Prostate gland (tissue), 2 donors: ENCODE data around the gene HMOX1. TPM values are rescaled to one million over a fixed set of nuclear protein-coding genes. Genes with fewer than 3 reads are reported as not detected.

ENCODE experiments used
- DNase-seq: peaks from one replicate; pipeline ENCODE4 v3.0.0-alpha.2; 2019; ENCODE audit warnings: low spot score
- H3K27ac ChIP-seq, 2 donors: fragments of 200-600 bp; sonication (generic); 2 replicates each; pipeline ENCODE4 v1.5.1; 2017 to 2019
- H3K27me3 ChIP-seq: fragments of 200-600 bp; sonication (generic); replicated peaks from 2 replicates; pipeline ENCODE4 v1.5.1; 2019; ENCODE audit not compliant: insufficient read depth
- H3K36me3 ChIP-seq, 2 donors: fragments of 200-600 bp; sonication (generic); 1 replicate in 1 of 2; 2 replicates in 1 of 2; pipeline versions ENCODE4 v1.5.1 to v1.8.1; 2017 to 2019
- H3K4me1 ChIP-seq: fragments of 200-600 bp; sonication (generic); replicated peaks from 2 replicates; pipeline ENCODE4 v1.5.1; 2019
- H3K4me3 ChIP-seq, 2 donors: fragments of 200-600 bp; sonication (generic); 2 replicates each; pipeline ENCODE4 v1.5.1; 2017 to 2019
- H3K9me3 ChIP-seq: fragments of 200-600 bp; sonication (generic); 2 replicates; pipeline ENCODE4 v1.5.1; 2017
- CTCF ChIP-seq, 4 experiments: fragments of 200-600 bp in 2 of 4; fragments of 450-650 bp in 2 of 4; sonication (generic) in 2 of 4; IDR thresholded peaks; 1 replicate in 3 of 4; 2 replicates in 1 of 4; pipeline ENCODE4 v1.5.1; 2016 to 2019; ENCODE audit warnings: antibody characterized with exemption in 4 of 4, mild to moderate bottlenecking in 2 of 4, moderate library complexity in 2 of 4
- POLR2A ChIP-seq: fragments of 450-650 bp; IDR thresholded peaks from one replicate; pipeline ENCODE4 v1.6.1; 2016; ENCODE audit warnings: antibody characterized with exemption, mild to moderate bottlenecking
- POLR2AphosphoS5 ChIP-seq: sonication (generic); formaldehyde crosslinking; IDR thresholded peaks from one replicate; pipeline ENCODE4 v1.6.1; 2017; ENCODE audit warnings: antibody characterized with exemption
- WGBS: methylation state at CpG from one replicate; pipeline ENCODE4 v1.1.5; 2018; 5-methylcytosine and 5-hydroxymethylcytosine counted together
- intact Hi-C: fragments of 100-400 bp; cut with DNase I; formaldehyde crosslinking; loops from one replicate; pipeline ENCODE4 v1.14.2; 2022
- total RNA-seq, 2 donors: library from RNA; depleted of rRNA; stranded (reverse); fragments of >200 nt; gene quantifications; one replicate each; pipeline ENCODE4 v1.1.0, GENCODE V29; 2016

The HMOX1 gene
- total RNA-seq, 2 donors from 2014 or later = 3.5 to 31.5 TPM

GRCh38 chr22:35400501-35400790, 19.6 kb downstream of the HMOX1 start:
- under 1% methylated on average over 20 of the region's 20 CpGs for WGBS
- Histone ChIP-seq H3K27ac (peak overlapping the region in 1 of 2 donors; percentile 18), H3K4me1 (no peaks in the 10 kb centered on the region), H3K9me3 (no peaks in the 10 kb centered on the region), H3K27me3 (no peaks in the 10 kb centered on the region), H3K36me3 (no peaks in the 10 kb centered on the region), H3K4me3 (peak overlapping the region; percentile 60 to 72)
- intact Hi-C loops = no loop called here
- DNase-seq = no peak
- TF ChIP-seq CTCF (IDR thresholded peaks at IDR 0.05) = no peak
- no peak for TF ChIP-seq POLR2AphosphoS5
- no peak for TF ChIP-seq POLR2A

- WGBS = 86% methylated on average over 6 of the region's 6 CpGs
- H3K36me3 ChIP-seq = peaks cover 0 to 7% of the 10 kb centered on the region in 2 donors
- H3K27me3 ChIP-seq = no peaks in the 10 kb centered on the region
- no peak overlapping the region for H3K27ac ChIP-seq
- TF ChIP-seq POLR2A = no peak
- no peak for TF ChIP-seq POLR2AphosphoS5
- TF ChIP-seq CTCF (IDR thresholded peaks at IDR 0.05) = no peak
- DNase-seq = no peak
- no peaks in the 10 kb centered on the region for H3K4me1 ChIP-seq
- H3K4me3 ChIP-seq = no peak overlapping the region
- intact Hi-C loops = no loop called here
- no peaks in the 10 kb centered on the region for H3K9me3 ChIP-seq
Observed at GRCh38 chr22:35401863-35402262, 21.0 kb downstream of the HMOX1 start.

GRCh38 chr22:35403356-35403755, 22.5 kb downstream of the HMOX1 start:
- WGBS = 87% methylated on average over 7 of the region's 7 CpGs
- no peaks in the 10 kb centered on the region for H3K27me3 ChIP-seq
- intact Hi-C loops = no loop called here
- no peak for TF ChIP-seq POLR2A
- TF ChIP-seq CTCF (IDR thresholded peaks at IDR 0.05) = no peak
- no peak for TF ChIP-seq POLR2AphosphoS5
- no peak overlapping the region for H3K4me3 ChIP-seq
- H3K36me3 ChIP-seq = peaks cover 2 to 21% of the 10 kb centered on the region in 2 donors
- DNase-seq = no peak
- H3K27ac ChIP-seq = no peak overlapping the region
- H3K4me1 ChIP-seq = no peaks in the 10 kb centered on the region
- H3K9me3 ChIP-seq = no peaks in the 10 kb centered on the region

- TF ChIP-seq POLR2A (no peak), POLR2AphosphoS5 (no peak), CTCF (IDR thresholded peaks at IDR 0.05) (no peak)
- no peaks in the 10 kb centered on the region for H3K27me3 ChIP-seq
- no peak overlapping the region for H3K27ac ChIP-seq
- DNase-seq = no peak
- intact Hi-C loops = no loop called here
- no peaks in the 10 kb centered on the region for H3K9me3 ChIP-seq
- H3K4me3 ChIP-seq = no peak overlapping the region
- 87% methylated on average over 5 of the region's 5 CpGs for WGBS
- H3K36me3 ChIP-seq = peaks cover 6 to 21% of the 10 kb centered on the region in 2 donors
- H3K4me1 ChIP-seq = no peaks in the 10 kb centered on the region
Observed at GRCh38 chr22:35404176-35404575, 23.3 kb downstream of the HMOX1 start.

GRCh38 chr22:35406443-35406842, 25.5 kb downstream of the HMOX1 start:
- intact Hi-C loops = no loop called here
- no peak overlapping the region for H3K4me3 ChIP-seq
- no peaks in the 10 kb centered on the region for H3K4me1 ChIP-seq
- TF ChIP-seq POLR2AphosphoS5 (no peak), POLR2A (no peak), CTCF (IDR thresholded peaks at IDR 0.05) (no peak)
- H3K36me3 ChIP-seq = peaks cover 6 to 21% of the 10 kb centered on the region in 2 donors
- no peaks in the 10 kb centered on the region for H3K9me3 ChIP-seq
- no peak for DNase-seq
- no peak overlapping the region for H3K27ac ChIP-seq
- 93% methylated on average over 13 of the region's 13 CpGs for WGBS
- H3K27me3 ChIP-seq = no peaks in the 10 kb centered on the region
